Measurements from ENCODE around the gene SSH2.
"Not testable (repeated sequence)": the region's sequence is repeated elsewhere in the genome, so short reads cannot be mapped to it uniquely, and the experiment has no call there.

SSH2 gene

DNA sequence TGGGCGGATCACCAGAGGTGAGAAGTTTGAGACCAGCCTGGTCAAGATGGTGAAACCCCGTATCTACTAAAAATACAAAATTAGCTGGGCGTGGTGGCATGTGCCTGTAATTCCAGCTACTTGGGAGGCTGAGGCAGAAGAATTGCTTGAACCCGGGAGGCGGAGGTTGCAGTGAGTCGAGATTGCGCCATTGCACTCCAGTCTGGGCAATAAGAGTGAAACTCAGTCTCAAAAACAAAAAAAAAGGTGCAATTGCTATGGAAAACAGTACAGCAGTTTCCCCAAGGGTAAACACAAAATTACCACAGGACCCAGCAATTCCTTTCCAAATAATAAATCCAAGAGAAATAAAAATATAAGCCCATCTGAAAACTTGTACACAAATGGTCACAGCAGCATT, 278.1 kb downstream of the SSH2 start:
- not testable (repeated sequence) for H3K9me3 ChIP-seq (ENCODE audit: control insufficient read depth, low read length); H3K27me3 ChIP-seq (replicated peaks; ENCODE audit: control insufficient read depth, insufficient read depth, low read length); H3K4me3 ChIP-seq (ENCODE audit: low read length); DNase-seq (ENCODE audit: low read depth)
- H3K36me3 ChIP-seq (ENCODE audit: control insufficient read depth, insufficient read depth, low read length, severe bottlenecking) = peaks cover 16% of the 10 kb centered on the region
- peaks cover 38% of the 10 kb centered on the region for H3K4me1 ChIP-seq (ENCODE audit: control insufficient read depth, insufficient read depth, low read length)
- H3K9ac ChIP-seq (ENCODE audit: low read length) = peak overlapping the region; percentile 29

GRCh38 chr17:29650396-29650795, 279.6 kb downstream of the SSH2 start:
- peaks cover 9% of the 10 kb centered on the region for H3K36me3 ChIP-seq (ENCODE audit: control insufficient read depth, insufficient read depth, low read length, severe bottlenecking)
- H3K9ac ChIP-seq (ENCODE audit: low read length) = no peak overlapping the region
- no peak overlapping the region for H3K4me3 ChIP-seq (ENCODE audit: low read length)
- H3K27me3 ChIP-seq (replicated peaks; ENCODE audit: control insufficient read depth, insufficient read depth, low read length) = no peaks in the 10 kb centered on the region
- no peak for DNase-seq (ENCODE audit: low read depth)
- H3K4me1 ChIP-seq (ENCODE audit: control insufficient read depth, insufficient read depth, low read length) = peaks cover 47% of the 10 kb centered on the region
- H3K9me3 ChIP-seq (ENCODE audit: control insufficient read depth, low read length) = no peaks in the 10 kb centered on the region

DNA sequence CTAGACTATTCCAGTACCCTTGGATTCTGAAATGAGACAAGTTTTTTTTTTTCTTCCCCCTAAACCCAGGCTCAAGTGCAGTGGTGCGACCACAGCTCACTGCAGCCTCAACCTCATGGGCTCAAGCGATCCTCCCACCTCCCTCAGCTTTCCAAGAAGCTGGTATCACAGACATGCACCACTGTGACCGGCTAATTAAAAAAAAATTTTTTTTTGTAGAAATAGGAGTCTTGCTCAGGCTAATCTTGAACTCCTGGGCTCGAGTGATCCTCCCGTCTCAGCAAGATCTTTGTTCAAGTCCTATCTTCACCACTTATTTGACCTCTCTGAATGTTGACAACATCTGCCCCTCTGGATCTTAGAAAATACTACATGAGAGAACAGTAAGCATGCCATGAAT, 280.7 kb downstream of the SSH2 start:
- no peak for DNase-seq (ENCODE audit: low read depth)
- H3K9me3 ChIP-seq (ENCODE audit: control insufficient read depth, low read length) = no peaks in the 10 kb centered on the region
- H3K36me3 ChIP-seq (ENCODE audit: control insufficient read depth, insufficient read depth, low read length, severe bottlenecking) = peaks cover 7% of the 10 kb centered on the region
- no peaks in the 10 kb centered on the region for H3K27me3 ChIP-seq (replicated peaks; ENCODE audit: control insufficient read depth, insufficient read depth, low read length)
- H3K4me1 ChIP-seq (ENCODE audit: control insufficient read depth, insufficient read depth, low read length) = peaks cover 50% of the 10 kb centered on the region
- no peak overlapping the region for H3K9ac ChIP-seq (ENCODE audit: low read length)
- H3K4me3 ChIP-seq (ENCODE audit: low read length) = no peak overlapping the region

DNA sequence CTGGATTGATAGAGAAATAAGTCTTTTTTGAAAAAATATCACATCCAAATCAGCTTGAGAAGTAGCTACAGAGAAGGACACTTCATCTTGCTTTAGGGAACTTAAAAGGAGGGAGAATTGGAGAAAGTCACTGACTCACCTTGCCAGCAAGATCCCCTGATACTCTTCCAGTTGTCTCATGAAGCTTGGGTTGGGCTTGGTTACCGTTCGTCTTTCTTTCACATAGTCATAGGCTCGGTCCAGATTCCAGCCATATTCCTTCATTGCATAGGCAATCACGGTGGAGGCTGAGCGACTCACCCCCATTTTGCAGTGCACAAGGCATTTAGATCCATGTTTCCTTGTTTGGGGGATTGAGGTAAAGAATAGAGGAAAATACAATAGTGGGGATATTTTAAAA, 282.0 kb downstream of the SSH2 start:
- H3K4me3 ChIP-seq (ENCODE audit: low read length) = no peak overlapping the region
- H3K36me3 ChIP-seq (ENCODE audit: control insufficient read depth, insufficient read depth, low read length, severe bottlenecking) = peaks cover 7% of the 10 kb centered on the region
- no peaks in the 10 kb centered on the region for H3K27me3 ChIP-seq (replicated peaks; ENCODE audit: control insufficient read depth, insufficient read depth, low read length)
- DNase-seq (ENCODE audit: low read depth) = no peak
- H3K9me3 ChIP-seq (ENCODE audit: control insufficient read depth, low read length) = no peaks in the 10 kb centered on the region
- H3K9ac ChIP-seq (ENCODE audit: low read length) = no peak overlapping the region
- H3K4me1 ChIP-seq (ENCODE audit: control insufficient read depth, insufficient read depth, low read length) = peaks cover 47% of the 10 kb centered on the region

GRCh38 chr17:29645515-29646051, 284.4 kb downstream of the SSH2 start:
- Histone ChIP-seq H3K27me3 (replicated peaks; ENCODE audit: control insufficient read depth, insufficient read depth, low read length) (no peaks in the 10 kb centered on the region), H3K9me3 (ENCODE audit: control insufficient read depth, low read length) (no peaks in the 10 kb centered on the region), H3K9ac (ENCODE audit: low read length) (peak overlapping the region; percentile 76), H3K4me1 (ENCODE audit: control insufficient read depth, insufficient read depth, low read length) (peaks cover 57% of the 10 kb centered on the region), H3K36me3 (ENCODE audit: control insufficient read depth, insufficient read depth, low read length, severe bottlenecking) (peaks cover 7% of the 10 kb centered on the region), H3K4me3 (ENCODE audit: low read length) (peak overlapping the region; percentile 43)
- peak; percentile 94 for DNase-seq (ENCODE audit: low read depth)

DNA sequence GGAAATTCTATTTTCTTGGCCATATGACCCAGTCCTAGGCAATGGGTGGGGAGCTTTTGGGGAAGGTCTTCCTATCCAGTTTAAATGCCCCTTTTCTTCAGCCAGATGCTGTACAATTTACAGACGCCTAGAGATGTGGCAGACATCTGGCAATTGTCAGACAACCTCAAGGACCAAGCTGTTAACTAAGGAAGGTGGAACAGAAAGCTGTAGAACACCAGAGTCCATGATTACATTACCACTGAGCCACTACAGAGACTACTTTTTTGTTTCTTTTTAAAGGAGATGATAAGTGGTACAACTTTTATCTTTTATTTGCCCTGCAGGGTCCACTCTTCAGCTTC, 286.2 kb downstream of the SSH2 start:
- H3K9ac ChIP-seq (ENCODE audit: low read length) = peak overlapping the region; percentile 43
- no peak overlapping the region for H3K4me3 ChIP-seq (ENCODE audit: low read length)
- H3K36me3 ChIP-seq (ENCODE audit: control insufficient read depth, insufficient read depth, low read length, severe bottlenecking) = peaks cover 7% of the 10 kb centered on the region
- peaks cover 68% of the 10 kb centered on the region for H3K4me1 ChIP-seq (ENCODE audit: control insufficient read depth, insufficient read depth, low read length)
- DNase-seq (ENCODE audit: low read depth) = no peak
- H3K27me3 ChIP-seq (replicated peaks; ENCODE audit: control insufficient read depth, insufficient read depth, low read length) = no peaks in the 10 kb centered on the region
- H3K9me3 ChIP-seq (ENCODE audit: control insufficient read depth, low read length) = no peaks in the 10 kb centered on the region

DNA sequence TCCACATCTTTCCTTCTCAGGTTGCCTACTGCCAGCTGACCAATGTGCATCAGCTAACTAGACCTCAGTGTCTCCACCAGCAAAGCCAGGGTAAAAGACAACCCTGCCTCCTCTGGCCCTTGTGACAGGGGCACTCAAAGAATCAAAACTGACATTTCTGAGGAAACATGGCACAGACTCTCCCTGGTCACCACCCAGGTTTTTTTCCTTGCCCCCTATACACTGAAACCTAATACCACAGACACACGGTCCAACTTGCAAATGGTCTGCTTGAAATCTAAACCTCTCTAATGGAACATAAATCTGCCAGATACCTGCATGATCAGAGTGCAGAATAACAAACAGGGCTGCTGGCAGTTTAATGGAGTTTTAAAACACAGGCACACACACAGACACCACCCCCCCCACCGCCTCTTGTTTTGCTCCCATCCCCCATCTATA, 287.8 kb downstream of the SSH2 start:
- Histone ChIP-seq H3K36me3 (ENCODE audit: control insufficient read depth, insufficient read depth, low read length, severe bottlenecking) (no peaks in the 10 kb centered on the region), H3K4me3 (ENCODE audit: low read length) (no peak overlapping the region), H3K4me1 (ENCODE audit: control insufficient read depth, insufficient read depth, low read length) (peaks cover 68% of the 10 kb centered on the region), H3K9me3 (ENCODE audit: control insufficient read depth, low read length) (no peaks in the 10 kb centered on the region), H3K27me3 (replicated peaks; ENCODE audit: control insufficient read depth, insufficient read depth, low read length) (no peaks in the 10 kb centered on the region), H3K9ac (ENCODE audit: low read length) (peak overlapping the region; percentile 51)
- DNase-seq (ENCODE audit: low read depth) = no peak

DNA sequence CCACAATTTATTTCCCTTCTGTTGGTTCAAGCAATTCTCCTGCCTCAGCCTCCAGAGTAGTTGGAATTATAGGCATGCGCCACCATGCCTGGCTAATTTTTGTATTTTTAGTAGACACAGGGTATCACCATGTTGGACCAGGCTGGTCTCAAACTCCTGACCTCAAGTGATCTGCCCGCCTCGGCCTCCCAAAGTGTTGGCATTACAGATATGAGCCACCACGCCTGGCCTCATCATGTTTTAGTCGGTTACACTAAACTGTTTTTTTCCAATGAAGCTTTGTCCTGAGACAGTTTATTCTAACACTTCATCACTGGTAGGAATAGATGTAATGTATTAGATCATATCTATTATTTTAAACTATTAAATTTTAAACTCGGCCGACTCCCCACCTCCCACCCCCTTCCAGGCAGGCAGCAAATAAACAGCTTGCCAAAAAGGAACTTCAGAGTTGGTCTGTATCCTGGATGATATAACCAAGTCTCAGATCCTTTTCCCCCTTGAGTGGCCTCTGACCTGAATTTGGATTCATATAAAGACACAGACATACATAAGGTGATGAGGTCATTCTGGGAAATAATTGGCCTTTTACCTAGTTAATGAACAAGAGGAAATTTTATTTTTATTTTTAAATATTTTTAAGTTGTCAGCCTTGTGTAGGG, 288.9 kb downstream of the SSH2 start:
- H3K36me3 ChIP-seq (ENCODE audit: control insufficient read depth, insufficient read depth, low read length, severe bottlenecking) = peaks cover 7% of the 10 kb centered on the region
- H3K4me1 ChIP-seq (ENCODE audit: control insufficient read depth, insufficient read depth, low read length) = peaks cover 64% of the 10 kb centered on the region
- H3K9ac ChIP-seq (ENCODE audit: low read length) = peak overlapping the region; percentile 66
- no peak overlapping the region for H3K4me3 ChIP-seq (ENCODE audit: low read length)
- H3K9me3 ChIP-seq (ENCODE audit: control insufficient read depth, low read length) = no peaks in the 10 kb centered on the region
- DNase-seq (ENCODE audit: low read depth) = no peak
- no peaks in the 10 kb centered on the region for H3K27me3 ChIP-seq (replicated peaks; ENCODE audit: control insufficient read depth, insufficient read depth, low read length)

- Histone ChIP-seq H3K36me3 (ENCODE audit: control insufficient read depth, insufficient read depth, low read length, severe bottlenecking) (peaks cover 13% of the 10 kb centered on the region), H3K4me1 (ENCODE audit: control insufficient read depth, insufficient read depth, low read length) (peaks cover 60% of the 10 kb centered on the region), H3K9me3 (ENCODE audit: control insufficient read depth, low read length) (no peaks in the 10 kb centered on the region), H3K4me3 (ENCODE audit: low read length) (no peak overlapping the region), H3K9ac (ENCODE audit: low read length) (peak overlapping the region; percentile 66), H3K27me3 (replicated peaks; ENCODE audit: control insufficient read depth, insufficient read depth, low read length) (no peaks in the 10 kb centered on the region)
- DNase-seq (ENCODE audit: low read depth) = peak; percentile 72
Observed at GRCh38 chr17:29640413-29640812, 289.6 kb downstream of the SSH2 start.

DNA sequence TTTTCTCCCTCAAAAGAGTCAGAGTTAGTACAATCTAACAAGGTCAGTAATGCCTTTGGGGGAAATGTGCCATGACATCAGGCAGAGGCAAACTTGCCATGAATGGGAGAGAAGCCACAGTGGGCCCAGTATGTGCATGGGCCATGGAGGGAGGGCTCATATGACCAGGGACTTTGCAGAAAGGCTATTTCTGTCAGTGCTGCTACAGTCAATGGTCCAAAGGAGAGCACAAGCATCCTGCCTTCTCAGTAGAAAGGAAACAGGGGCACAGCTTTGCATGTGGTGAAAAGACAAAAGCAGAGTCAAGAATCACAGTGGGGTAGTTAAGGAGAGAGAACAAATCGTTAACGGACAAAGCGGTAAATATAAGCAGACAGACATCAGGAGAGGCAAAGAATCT, 296.1 kb downstream of the SSH2 start:
- no peak for DNase-seq (ENCODE audit: low read depth)
- H3K9me3 ChIP-seq (ENCODE audit: control insufficient read depth, low read length) = no peaks in the 10 kb centered on the region
- H3K36me3 ChIP-seq (ENCODE audit: control insufficient read depth, insufficient read depth, low read length, severe bottlenecking) = peaks cover 44% of the 10 kb centered on the region
- no peaks in the 10 kb centered on the region for H3K27me3 ChIP-seq (replicated peaks; ENCODE audit: control insufficient read depth, insufficient read depth, low read length)
- H3K4me1 ChIP-seq (ENCODE audit: control insufficient read depth, insufficient read depth, low read length) = peaks cover 4% of the 10 kb centered on the region
- no peak overlapping the region for H3K9ac ChIP-seq (ENCODE audit: low read length)
- no peak overlapping the region for H3K4me3 ChIP-seq (ENCODE audit: low read length)

DNA sequence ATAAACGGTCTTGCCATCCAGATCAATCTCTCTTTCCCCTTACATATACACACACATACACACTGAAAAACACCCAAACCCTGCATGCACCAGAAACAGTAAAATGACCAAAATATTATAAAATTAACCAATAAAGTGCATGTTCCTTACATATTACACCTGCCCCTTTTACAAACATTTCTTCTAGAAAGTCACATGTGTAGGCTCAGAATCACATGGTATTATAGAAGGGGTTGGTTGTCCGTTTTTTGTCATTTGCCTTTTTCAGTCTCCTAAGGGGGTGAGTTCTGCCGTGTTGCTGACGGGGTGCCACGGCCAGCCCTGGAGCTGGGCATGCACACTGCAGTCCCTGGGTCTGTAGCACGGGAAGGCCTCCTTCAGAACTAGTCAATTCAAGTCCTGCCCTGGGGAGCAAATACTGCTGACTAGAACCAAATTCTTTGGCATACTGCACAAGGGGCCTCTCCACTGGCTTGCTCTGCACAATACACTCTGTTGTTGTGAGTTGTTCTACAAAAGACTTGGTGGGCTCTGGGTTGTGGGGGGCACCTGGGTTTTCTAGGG, 299.3 kb downstream of the SSH2 start:
- Histone ChIP-seq H3K4me3 (ENCODE audit: low read length) (no peak overlapping the region), H3K9ac (ENCODE audit: low read length) (no peak overlapping the region), H3K27me3 (replicated peaks; ENCODE audit: control insufficient read depth, insufficient read depth, low read length) (no peaks in the 10 kb centered on the region), H3K4me1 (ENCODE audit: control insufficient read depth, insufficient read depth, low read length) (peaks cover 4% of the 10 kb centered on the region), H3K36me3 (ENCODE audit: control insufficient read depth, insufficient read depth, low read length, severe bottlenecking) (peaks cover 33% of the 10 kb centered on the region), H3K9me3 (ENCODE audit: control insufficient read depth, low read length) (no peaks in the 10 kb centered on the region)
- DNase-seq (ENCODE audit: low read depth) = no peak
